ENCODE data around the gene PLEKHA8. TPM values are rescaled to one million over a fixed set of nuclear protein-coding genes. Genes with fewer than 3 reads are reported as not detected.

PLEKHA8 gene
- total and polyA plus RNA-seq, 2 of the 8 experiments (the other 6 are each of a cell fraction or from before 2014, with no cell fraction given) = 10.7 to 44.0 TPM

DNA sequence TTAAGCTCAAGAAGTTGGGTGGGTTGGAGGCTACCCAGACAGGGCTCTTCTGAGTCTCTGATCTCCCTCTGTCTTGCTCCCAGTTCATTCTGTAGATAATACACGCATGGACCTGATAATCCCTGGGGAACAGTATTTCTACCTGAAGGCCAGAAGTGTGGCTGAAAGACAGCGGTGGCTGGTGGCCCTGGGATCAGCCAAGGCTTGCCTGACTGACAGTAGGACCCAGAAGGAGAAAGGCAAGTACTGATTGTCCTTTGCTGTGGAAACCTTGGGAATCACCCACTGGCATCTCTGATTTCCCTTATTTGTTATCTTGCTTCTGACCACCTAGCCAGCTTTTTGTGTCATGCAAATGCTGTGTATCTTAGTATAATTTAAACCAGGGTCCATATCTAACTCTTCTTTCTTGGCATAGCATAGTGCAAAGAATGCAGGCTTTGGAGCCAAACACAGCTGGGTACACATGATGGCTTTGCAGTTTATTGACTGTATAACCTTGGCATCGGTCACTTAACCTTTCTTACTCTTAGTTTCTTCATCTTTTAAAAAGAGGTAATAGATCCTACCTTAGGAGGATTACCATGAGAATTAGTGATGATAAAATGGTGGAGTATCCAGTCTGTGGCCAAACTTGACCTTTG is 18.0 kb downstream of the PLEKHA8 start:
- Histone ChIP-seq H4K91ac (replicated peaks; ENCODE audit: insufficient read length, low read length) (no peak overlapping the region), H3K9ac (replicated peaks in 1 of 4; ENCODE audit: extremely low read depth in 1 of 4, low read depth in 3 of 4, low read length in 3 of 4) (no peak overlapping the region), H3K27me3 (replicated peaks in 1 of 4; ENCODE audit: control insufficient read depth in 3 of 4, extremely low read depth in 1 of 4, insufficient read depth in 3 of 4, low read length in 3 of 4) (no peaks in the 10 kb centered on the region), H3K9me3 (ENCODE audit: insufficient read depth in 2 of 2, low read depth in 1 of 2, low read length in 1 of 2) (no peaks in the 10 kb centered on the region), H2BK12ac (ENCODE audit: low read depth, low read length) (no peak overlapping the region), H3K18ac (ENCODE audit: extremely low read depth, low read length) (no peak overlapping the region), H3K4me1 (replicated peaks in 1 of 4; ENCODE audit: control insufficient read depth in 3 of 4, insufficient read depth in 4 of 4, low read length in 3 of 4) (peaks cover 0 to 4% (median 1%) of the 10 kb centered on the region in 4 experiments; a peak in 3 of 7 replicates), H3K4me2 (ENCODE audit: insufficient read depth in 1 of 2, low read depth in 2 of 2, low read length in 2 of 2) (no peak overlapping the region), H4K5ac (ENCODE audit: insufficient read length, low read depth, low read length) (no peak overlapping the region), H2AFZ (ENCODE audit: low read length) (no peak overlapping the region), H3K56ac (replicated peaks; ENCODE audit: insufficient read length, low read depth, low read length) (no peak overlapping the region), H3K14ac (ENCODE audit: insufficient read length) (no peak overlapping the region), H2BK120ac (replicated peaks; ENCODE audit: low read depth, low read length) (no peak overlapping the region), H2BK15ac (ENCODE audit: low read length) (no peak overlapping the region), H2AK5ac (ENCODE audit: low read depth, low read length) (no peak overlapping the region), H3K27ac (ENCODE audit: low read depth, low read length) (no peak overlapping the region), H3K23ac (ENCODE audit: insufficient read length) (no peak overlapping the region), H4K20me1 (replicated peaks in 1 of 2; ENCODE audit: control insufficient read depth in 1 of 2, insufficient read depth in 2 of 2, low read length in 2 of 2) (peaks cover 4 to 5% of the 10 kb centered on the region in 2 experiments), H2BK5ac (ENCODE audit: low read depth, low read length) (no peak overlapping the region), H3K79me1 (ENCODE audit: low read depth, low read length) (no peaks in the 10 kb centered on the region; the same call in 1 of the 2 replicates), H3K4ac (replicated peaks; ENCODE audit: insufficient read length, low read depth, low read length) (no peak overlapping the region), H4K8ac (ENCODE audit: extremely low read depth, insufficient read depth, low read length) (no peak overlapping the region), H3K79me2 (ENCODE audit: control insufficient read depth in 1 of 2, insufficient read depth in 2 of 2, low read length in 2 of 2) (peaks cover 0 to 34% of the 10 kb centered on the region in 2 experiments; a peak in 2 of 4 replicates), H3K23me2 (ENCODE audit: low read depth, low read length) (no peaks in the 10 kb centered on the region), H3K4me3 (ENCODE audit: extremely low read depth in 1 of 4, insufficient read depth in 2 of 4, low read depth in 3 of 4, low read length in 4 of 4) (no peak overlapping the region), H2BK20ac (ENCODE audit: low read length) (no peak overlapping the region), H3K36me3 (ENCODE audit: control insufficient read depth in 2 of 4, insufficient read depth in 4 of 4, low read length in 3 of 4) (peaks cover 8 to 34% (median 22%) of the 10 kb centered on the region in 4 experiments; a peak in 7 of 8 replicates)
- CTCF ChIA-PET (ENCODE audit: partially characterized antibody) = interaction anchor here (1.0 to 2.3 kb wide), 2 partner anchors 11 to 16 kb away, joined by 3 to 11 read pairs; no protein-coding TSS in a partner anchor
- FAIRE-seq (no peak), DNase-seq (ENCODE audit: low read depth in 1 of 2, low spot score in 2 of 2) (no peak)
- POLR2A ChIA-PET (ENCODE audit: partially characterized antibody) = no interaction called here
- WGBS, 2 experiments (ENCODE audit: extremely low coverage in 1 of 2, insufficient coverage in 1 of 2, insufficient read length in 1 of 2, insufficient replicate concordance in 2 of 2, low coverage in 1 of 2, low lambda C conversion rate in 2 of 2, missing lambda C conversion rate in 1 of 2) = 88% methylated on average over 3 of the region's 3 CpGs; no CpG with 5 or more reads in 1 of the 2 experiments
- no peak for TF ChIP-seq KDM1A (IDR thresholded peaks at IDR 0.05; ENCODE audit: borderline replicate concordance, low read length)
- no peak for TF ChIP-seq RNF2 (IDR thresholded peaks at IDR 0.05; ENCODE audit: borderline replicate concordance, low read depth, low read length, missing control alignments, poor library complexity, severe bottlenecking)
- no peak for TF ChIP-seq MAX (IDR thresholded peaks at IDR 0.05)
- TF ChIP-seq EGR1 (IDR thresholded peaks at IDR 0.05; ENCODE audit: borderline replicate concordance, low read depth, low read length) = no peak
- no peak for TF ChIP-seq RAD21 (IDR thresholded peaks at IDR 0.05 in 1 of 2, conservative IDR thresholded peaks at IDR 0.05 in 1 of 2; ENCODE audit: low read depth in 2 of 2, low read length in 2 of 2)
- no peak for TF ChIP-seq MAFK (IDR thresholded peaks at IDR 0.05; ENCODE audit: low read depth, low read length)
- TF ChIP-seq SIN3A (conservative IDR thresholded peaks at IDR 0.05 in 1 of 2, IDR thresholded peaks at IDR 0.05 in 1 of 2; ENCODE audit: low read depth in 1 of 2, low read length in 2 of 2) = no peak
- TF ChIP-seq RXRA (IDR thresholded peaks at IDR 0.05; ENCODE audit: insufficient read depth, low read depth, low read length) = no peak
- no peak for TF ChIP-seq NANOG (IDR thresholded peaks at IDR 0.05; ENCODE audit: insufficient read depth, low read depth, low read length, poor library complexity, severe bottlenecking)
- TF ChIP-seq JUN (IDR thresholded peaks at IDR 0.05; ENCODE audit: low read depth, low read length) = no peak
- TF ChIP-seq CBX8 (IDR thresholded peaks at IDR 0.05; ENCODE audit: borderline replicate concordance, low read depth, low read length) = no peak
